HG03066 (cell line): Measurements from ENCODE around the gene ZNF433.
A peak's percentile ranks its signal among the peaks of the same experiment; 100 is the strongest.
"Not testable (repeated sequence)": the region's sequence is repeated elsewhere in the genome, so short reads cannot be mapped to it uniquely, and the experiment has no call there.

Experiments used
- ATAC-seq: cut with Tn5 transposase; IDR thresholded peaks from one replicate; pipeline ENCODE4 v1.9.1; 2021; ENCODE audit warnings: low read depth; ENCODE audit not compliant: unreplicated experiment

The ZNF433 gene

DNA sequence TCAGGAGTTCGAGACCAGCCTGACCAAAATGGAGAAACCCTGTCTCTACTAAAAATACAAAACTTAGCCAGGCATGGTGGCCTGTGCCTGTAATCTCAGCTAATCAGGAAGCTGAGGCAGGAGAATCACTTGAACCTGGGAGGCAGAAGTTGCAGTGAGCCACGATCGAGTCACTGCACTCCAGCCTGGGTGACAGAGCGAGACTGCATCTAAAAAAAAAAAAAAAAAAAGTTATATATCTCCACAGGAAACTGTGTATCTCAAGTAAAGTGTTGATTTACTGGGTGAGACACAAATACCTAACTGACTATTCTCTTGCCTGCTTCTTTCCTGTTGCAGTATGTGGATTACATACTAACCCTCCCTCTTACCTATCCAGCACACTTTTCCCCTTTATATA, 43.6 kb downstream of the ZNF433 start:
- ATAC-seq: not testable (repeated sequence)

DNA sequence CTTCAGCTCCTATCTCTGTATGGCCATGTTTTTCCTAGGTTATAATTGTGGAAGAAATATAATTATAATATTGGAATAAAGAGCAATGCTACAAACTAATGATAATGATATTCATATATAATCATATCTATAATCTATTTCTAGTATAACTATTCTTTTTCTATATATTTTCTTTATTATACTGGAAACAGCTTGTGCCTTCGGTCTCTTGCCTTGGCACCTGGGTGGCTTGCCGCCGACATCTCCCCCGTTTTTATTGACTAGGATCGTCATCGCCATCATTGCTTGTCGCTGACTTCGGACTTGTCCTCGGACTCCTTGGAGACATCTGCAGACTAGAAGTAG, 46.4 kb downstream of the ZNF433 start:
- no peak for ATAC-seq

GRCh38 chr19:11987405-11988281, 47.8 kb downstream of the ZNF433 start:
- peak; percentile 88 for ATAC-seq

DNA sequence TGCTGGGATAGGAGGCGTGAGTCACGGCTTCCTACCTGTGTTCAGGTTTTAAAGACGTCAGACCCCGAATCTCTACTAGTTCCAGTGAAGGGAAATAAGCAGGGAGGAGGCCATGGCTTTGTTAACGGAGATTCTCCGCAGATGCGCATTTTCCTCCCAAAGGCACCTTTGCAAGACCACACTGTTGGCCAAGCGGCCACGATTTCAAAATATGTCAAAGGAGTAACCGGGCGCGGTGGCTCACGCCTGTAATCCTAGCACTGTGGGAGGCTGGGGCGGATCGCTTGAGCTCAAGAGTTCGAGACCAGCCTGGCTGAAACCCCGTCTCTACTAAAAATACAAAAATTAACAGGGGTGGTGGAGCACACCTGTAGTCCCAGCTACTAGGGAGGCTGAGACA, 48.7 kb downstream of the ZNF433 start:
- no peak for ATAC-seq

GRCh38 chr19:11984986-11985385, 50.5 kb downstream of the ZNF433 start:
- ATAC-seq: no peak

GRCh38 chr19:11982526-11982925, 53.0 kb downstream of the ZNF433 start:
- no peak for ATAC-seq

GRCh38 chr19:11979527-11979926, 56.0 kb downstream of the ZNF433 start:
- no peak for ATAC-seq

GRCh38 chr19:11978492-11979100, 56.9 kb downstream of the ZNF433 start:
- no peak for ATAC-seq

GRCh38 chr19:11973019-11973810, 62.3 kb downstream of the ZNF433 start:
- ATAC-seq: no peak

DNA sequence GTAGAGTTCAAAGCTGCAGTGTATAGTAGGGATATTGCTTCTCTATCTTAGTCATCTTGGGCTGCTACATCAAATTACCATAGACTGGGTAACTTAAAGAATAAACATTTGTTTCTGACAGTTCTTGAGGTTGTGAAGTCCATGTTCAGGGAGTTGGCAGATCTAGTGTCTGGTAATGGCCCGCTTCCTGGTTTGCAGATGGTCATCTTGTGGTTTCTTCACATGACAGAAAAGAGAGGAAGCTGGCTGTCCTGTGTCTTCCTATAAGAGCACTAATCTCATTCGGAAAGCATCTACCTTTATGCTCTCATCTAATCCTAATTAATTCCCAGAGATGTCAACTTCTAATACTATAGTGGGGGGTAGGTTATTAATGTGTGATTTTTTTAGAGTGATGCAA, 64.4 kb downstream of the ZNF433 start:
- ATAC-seq: no peak

DNA sequence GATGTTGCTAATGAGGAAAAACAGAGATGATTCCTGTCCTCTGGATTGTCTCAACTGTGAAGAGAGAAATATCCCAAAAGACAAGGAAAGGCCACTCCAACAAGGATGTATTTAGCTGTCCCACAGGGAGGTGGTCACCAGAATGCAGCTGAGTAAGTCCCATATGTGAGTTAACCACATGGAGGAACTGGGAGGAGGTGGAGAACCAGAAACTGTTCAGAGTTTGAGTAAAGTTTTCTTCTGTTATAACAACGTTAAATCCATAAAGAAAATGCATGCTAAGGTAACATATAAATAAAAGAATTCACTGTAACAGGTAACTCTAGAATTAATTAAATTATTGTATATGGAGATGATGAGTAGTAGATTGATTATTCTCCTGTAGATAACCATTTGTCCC, 65.3 kb downstream of the ZNF433 start:
- ATAC-seq: no peak

DNA sequence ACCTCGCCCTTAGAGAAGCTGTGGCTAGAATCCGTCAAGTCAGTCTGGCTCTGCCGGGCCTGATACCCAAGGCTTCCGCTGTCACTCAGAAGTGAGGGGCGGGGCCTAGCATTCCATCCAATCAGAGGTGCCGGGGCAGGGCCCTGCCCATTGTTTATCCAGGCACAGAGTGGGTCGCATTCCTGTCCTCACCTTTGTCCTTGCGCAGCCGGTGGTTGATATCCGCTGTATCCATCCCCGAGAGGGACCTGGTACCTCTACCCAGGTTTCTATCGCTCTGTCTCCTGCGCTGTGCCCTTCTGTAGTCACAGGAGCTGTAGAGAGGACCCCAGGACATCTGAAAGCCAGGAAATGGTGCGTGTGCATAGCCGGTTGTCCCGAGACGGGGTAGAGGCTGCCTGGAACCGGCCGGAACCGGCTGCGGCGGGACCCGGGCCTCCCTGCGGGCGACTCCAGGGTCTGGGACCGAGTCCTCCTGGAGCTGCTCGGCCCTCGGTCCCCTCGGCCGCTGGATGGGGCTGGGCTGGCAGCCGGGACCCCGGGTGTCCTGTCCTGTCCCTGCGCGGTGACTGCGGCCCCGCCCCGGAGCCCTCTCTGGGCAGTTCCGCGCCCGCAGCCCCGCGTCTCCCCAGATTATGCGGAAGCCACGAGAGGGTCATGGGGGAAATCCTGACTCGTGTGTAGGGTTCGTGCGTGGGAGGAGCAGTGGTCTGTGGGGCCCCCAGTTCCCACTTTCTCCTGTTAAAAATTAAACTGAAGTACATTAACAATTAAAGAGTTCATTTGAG, 70.4 kb downstream of the ZNF433 start, which contains the start of gene ZNF763:
Gene ZNF763, plus strand, starts transcription at position 183 of the 788 bp plus-strand sequence. Its CDS starts 169 bp downstream, at position 352.
- ATAC-seq: peak; percentile 83
